IMR-90 (cell line): Measurements from ENCODE around the gene SPTB. TPM values are rescaled to one million over a fixed set of nuclear protein-coding genes. Genes with fewer than 3 reads are reported as not detected.

Source experiments
- ATAC-seq: fragments of 200-7000 bp; cut with Tn5 transposase; 2 replicates; pipeline ENCODE4 v1.9.1; 2020; ENCODE audit warnings: low read depth, mild to moderate bottlenecking, moderate library complexity
- BruUV-seq: library from RNA; stranded (reverse); fragments of 400-500 nt; replicated peaks from 2 replicates; lab custom pipeline; 2021; lab: Mats Ljungman, UMichigan
- CTCF ChIA-PET: fragments of 300-600 bp; formaldehyde crosslinking; extraction: SDS; loops from one replicate; lab custom pipeline; 2021; ENCODE audit warnings: antibody characterized with exemption; lab: Yijun Ruan, JAX
- POLR2A ChIA-PET: fragments of 300-600 bp; sonication (Branson Sonifier 250); formaldehyde crosslinking; loops from one replicate; lab custom pipeline; 2022; ENCODE audit warnings: antibody characterized with exemption; ENCODE audit not compliant: unreplicated experiment; lab: Charles Lee
- DNase-seq: peaks from one replicate; pipeline ENCODE4 v3.0.0; 2013
- H2AFZ ChIP-seq: replicated peaks from 2 replicates; pipeline ENCODE3; 2013; ENCODE audit warnings: low read length, mild to moderate bottlenecking; ENCODE audit not compliant: poor library complexity
- H2AK5ac ChIP-seq: 2 replicates; pipeline ENCODE4 v1.6.1; 2013; ENCODE audit warnings: low read depth, low read length, inconsistent platforms
- H2AK9ac ChIP-seq: replicated peaks from 2 replicates; pipeline ENCODE3; 2013; ENCODE audit warnings: mild to moderate bottlenecking, low read depth, low read length, moderate library complexity; ENCODE audit not compliant: poor library complexity
- H2BK120ac ChIP-seq: 2 replicates; pipeline ENCODE4 v1.6.1; 2013; ENCODE audit warnings: low read depth, low read length, inconsistent platforms
- H2BK15ac ChIP-seq: 3 replicates; pipeline ENCODE4 v1.6.1; 2013; ENCODE audit warnings: low read depth, low read length, inconsistent platforms
- H2BK20ac ChIP-seq: 2 replicates; pipeline ENCODE4 v1.6.1; 2013; ENCODE audit warnings: low read depth, mild to moderate bottlenecking, inconsistent platforms, low read length, moderate library complexity
- H2BK5ac ChIP-seq: 2 replicates; pipeline ENCODE4 v1.6.1; 2013; ENCODE audit warnings: mild to moderate bottlenecking, low read depth, low read length, inconsistent platforms; ENCODE audit not compliant: poor library complexity, severe bottlenecking
- H3K14ac ChIP-seq: replicated peaks from 2 replicates; pipeline ENCODE4 v1.6.1; 2013; ENCODE audit warnings: low read depth, low read length, inconsistent platforms
- H3K18ac ChIP-seq: 2 replicates; pipeline ENCODE4 v1.6.1; 2013; ENCODE audit warnings: low read depth, low read length, control low read depth
- H3K23ac ChIP-seq: 2 replicates; pipeline ENCODE4 v1.6.1; 2013; ENCODE audit warnings: low read depth, low read length, inconsistent platforms
- H3K27ac ChIP-seq: 2 replicates; pipeline ENCODE4 v1.5.1; 2013; ENCODE audit warnings: mild to moderate bottlenecking, control low read depth, low read length; ENCODE audit not compliant: insufficient read depth
- H3K27me3 ChIP-seq: 2 replicates; pipeline ENCODE4 v1.6.1; 2013; ENCODE audit warnings: low read length; ENCODE audit not compliant: control insufficient read depth, insufficient read depth
- H3K36me3 ChIP-seq: 2 replicates; pipeline ENCODE4 v1.6.1; 2013; ENCODE audit warnings: low read length, mixed read lengths; ENCODE audit not compliant: control insufficient read depth, insufficient read depth
- H3K4ac ChIP-seq: 2 replicates; pipeline ENCODE4 v1.6.1; 2013; ENCODE audit warnings: low read depth, low read length, inconsistent platforms
- H3K4me1 ChIP-seq: 2 replicates; pipeline ENCODE4 v1.6.1; 2013; ENCODE audit warnings: low read length, mixed read lengths; ENCODE audit not compliant: control insufficient read depth, insufficient read depth
- H3K4me2 ChIP-seq: 2 replicates; pipeline ENCODE4 v1.6.1; 2013; ENCODE audit warnings: low read depth, mild to moderate bottlenecking, control low read depth, low read length, moderate library complexity
- H3K4me3 ChIP-seq: 2 replicates; pipeline ENCODE4 v1.5.1; 2013; ENCODE audit warnings: low read depth, mild to moderate bottlenecking, control low read depth, low read length, moderate library complexity; ENCODE audit not compliant: insufficient read depth
- H3K56ac ChIP-seq: 2 replicates; pipeline ENCODE4 v1.6.1; 2013; ENCODE audit warnings: low read length, inconsistent platforms; ENCODE audit not compliant: insufficient read depth; ENCODE audit errors: extremely low read depth
- H3K79me1 ChIP-seq, 2 experiments: 2 replicates each; pipeline ENCODE4 v1.6.1; 2013; ENCODE audit warnings: low read length in 2 of 2, inconsistent platforms in 1 of 2, low read depth in 1 of 2
- H3K9ac ChIP-seq: 2 replicates; pipeline ENCODE4 v1.6.1; 2013; ENCODE audit warnings: low read depth, low read length, control low read depth
- H3K9me1 ChIP-seq: 2 replicates; pipeline ENCODE4 v1.6.1; 2013; ENCODE audit warnings: low read length, inconsistent platforms; ENCODE audit not compliant: insufficient read depth
- H3K9me3 ChIP-seq: 2 replicates; pipeline ENCODE4 v1.6.1; 2013; ENCODE audit warnings: low read length; ENCODE audit not compliant: control insufficient read depth, insufficient read depth
- H4K20me1 ChIP-seq: 2 replicates; pipeline ENCODE4 v1.6.1; 2013; ENCODE audit warnings: low read length, inconsistent platforms; ENCODE audit not compliant: insufficient read depth
- H4K5ac ChIP-seq: 2 replicates; pipeline ENCODE4 v1.6.1; 2013; ENCODE audit warnings: mild to moderate bottlenecking, low read depth, low read length, control low read depth
- H4K8ac ChIP-seq, 2 experiments: 2 replicates each; pipeline ENCODE4 v1.6.1; 2013; ENCODE audit warnings: low read depth in 2 of 2, low read length in 2 of 2, control low read depth in 1 of 2, inconsistent platforms in 1 of 2
- H4K91ac ChIP-seq: 2 replicates; pipeline ENCODE4 v1.6.1; 2013; ENCODE audit warnings: low read depth, low read length, inconsistent platforms; ENCODE audit not compliant: insufficient read depth
- BHLHE40 ChIP-seq: fragments of 150-350 bp; IDR thresholded peaks from 2 replicates; pipeline ENCODE4 v1.6.1; 2016; ENCODE audit warnings: mild to moderate bottlenecking, low read depth, low read length
- CTCF ChIP-seq: conservative IDR thresholded peaks from 2 replicates; pipeline ENCODE4 v1.5.1; 2012; ENCODE audit warnings: mild to moderate bottlenecking, low read depth, low read length, improper control_type of control experiment
- ELK1 ChIP-seq: fragments of 150-350 bp; IDR thresholded peaks from 2 replicates; pipeline ENCODE4 v1.6.1; 2016; ENCODE audit warnings: low read depth, mild to moderate bottlenecking, low read length, moderate library complexity, borderline replicate concordance
- FOS ChIP-seq: fragments of 150-350 bp; IDR thresholded peaks from 2 replicates; pipeline ENCODE4 v1.6.1; 2016; ENCODE audit warnings: low read depth, low read length
- MXI1 ChIP-seq: IDR thresholded peaks from 2 replicates; pipeline ENCODE4 v1.6.1; 2012; ENCODE audit warnings: low read depth, mild to moderate bottlenecking, low read length, moderate library complexity, borderline replicate concordance
- RFX5 ChIP-seq: IDR thresholded peaks from 2 replicates; pipeline ENCODE4 v1.8.0; 2012; ENCODE audit warnings: low read depth, mild to moderate bottlenecking, low read length, moderate library complexity
- USF2 ChIP-seq: fragments of 150-350 bp; IDR thresholded peaks from 2 replicates; pipeline ENCODE4 v1.6.1; 2017; ENCODE audit warnings: mild to moderate bottlenecking, antibody characterized with exemption, low read length, low read depth
- WGBS, 2 experiments: methylation state at CpG; one replicate each; pipeline versions ENCODE4 v1.1.5 to v1.1.7; 2013; ENCODE audit warnings: missing lambda C conversion rate in 2 of 2; ENCODE audit not compliant: insufficient read length in 1 of 2; ENCODE audit errors: extremely low coverage in 2 of 2; 5-methylcytosine and 5-hydroxymethylcytosine counted together
- dilution Hi-C: fragments of 300-500 bp; cut with HindIII; formaldehyde crosslinking; loops from one replicate; pipeline ENCODE4 v1.14.3; 2018; ENCODE audit warnings: low sequenced_read_pairs; ENCODE audit not compliant: unreplicated experiment
- in situ Hi-C: fragments of 300-500 bp; cut with MboI; formaldehyde crosslinking; loops from 3 replicates; pipeline ENCODE4 v1.14.3; 2019; ENCODE audit warnings: low sequenced_read_pairs, inconsistent platforms, mixed read lengths
- intact Hi-C: fragments of 100-400 bp; cut with micrococcal nuclease; formaldehyde crosslinking; loops from 2 replicates; pipeline ENCODE4 v1.10.0; 2022
- polyA plus RNA-seq, 3 experiments: library from polyadenylated mRNA; depleted of rRNA; stranded (reverse); fragments of >200 nt; gene quantifications; 2 replicates each; pipeline ENCODE4 v1.2.3, GENCODE V29; 2012; ENCODE audit warnings: low replicate concordance in 1 of 3
- total RNA-seq: library from RNA; depleted of rRNA; stranded (reverse); fragments of >200 nt; gene quantifications from 2 replicates; pipeline ENCODE4 v1.2.3, GENCODE V29; 2012

Gene SPTB
- total and polyA plus RNA-seq, 2 of the 4 experiments (the other 2 are of a cell fraction): under 0.01 to 0.07 TPM

- TF ChIP-seq USF2 (no peak), MXI1 (no peak), RFX5 (no peak), FOS (no peak), ELK1 (no peak), BHLHE40 (no peak), CTCF (no peak)
- ChIA-PET POLR2A (interaction anchor here (1.1 kb wide), 1 partner anchor 9 kb away, joined by 3 read pairs; no protein-coding TSS in a partner anchor), CTCF (interaction anchor here (0.5 kb wide), 1 partner anchor 865 kb away, joined by 3 read pairs; no protein-coding TSS in a partner anchor)
- ATAC-seq (no peak), DNase-seq (no peak)
- Histone ChIP-seq H3K27ac (no peak overlapping the region), H2BK120ac (no peak overlapping the region), H3K4me3 (no peak overlapping the region), H3K14ac (no peak overlapping the region), H3K4me2 (no peak overlapping the region), H3K4me1 (peaks cover 9% of the 10 kb centered on the region), H3K9ac (no peak overlapping the region), H2AK9ac (no peak overlapping the region), H4K91ac (no peak overlapping the region), H4K8ac (no peak overlapping the region), H2BK20ac (no peak overlapping the region), H3K79me1 (no peaks in the 10 kb centered on the region), H2BK5ac (no peak overlapping the region), H2BK15ac (no peak overlapping the region), H3K23ac (no peak overlapping the region), H3K56ac (no peak overlapping the region), H2AFZ (no peak overlapping the region), H3K4ac (no peak overlapping the region), H4K5ac (no peak overlapping the region), H4K20me1 (no peaks in the 10 kb centered on the region), H2AK5ac (no peak overlapping the region), H3K18ac (no peak overlapping the region), H3K9me1 (peaks cover 4% of the 10 kb centered on the region; the same call in 1 of the 2 replicates), H3K36me3 (peaks cover 35% of the 10 kb centered on the region), H3K27me3 (no peaks in the 10 kb centered on the region), H3K9me3 (peaks cover 2% of the 10 kb centered on the region; the same call in 1 of the 2 replicates)
- intact Hi-C loops (no loop called here), in situ Hi-C loops (no loop called here), dilution Hi-C loops (no loop called here)
- no TSS peak for BruUV-seq
- 97% methylated on average over 11 of the region's 15 CpGs; no CpG with 5 or more reads in 1 of the 2 experiments for whole genome bisulfite sequencing, 2 experiments
Observed at GRCh38 chr14:64741200-64741599, 138.5 kb downstream of the SPTB start.
